GM21619 (cell line): ENCODE data around the gene CLIP4.

ENCODE experiments used
- ATAC-seq: cut with Tn5 transposase; IDR thresholded peaks from one replicate; pipeline ENCODE4 v1.9.1; 2021; ENCODE audit not compliant: unreplicated experiment

CLIP4 gene

GRCh38 chr2:29218071-29218470 lies 102.9 kb downstream of the CLIP4 start:
- ATAC-seq, result no peak

DNA sequence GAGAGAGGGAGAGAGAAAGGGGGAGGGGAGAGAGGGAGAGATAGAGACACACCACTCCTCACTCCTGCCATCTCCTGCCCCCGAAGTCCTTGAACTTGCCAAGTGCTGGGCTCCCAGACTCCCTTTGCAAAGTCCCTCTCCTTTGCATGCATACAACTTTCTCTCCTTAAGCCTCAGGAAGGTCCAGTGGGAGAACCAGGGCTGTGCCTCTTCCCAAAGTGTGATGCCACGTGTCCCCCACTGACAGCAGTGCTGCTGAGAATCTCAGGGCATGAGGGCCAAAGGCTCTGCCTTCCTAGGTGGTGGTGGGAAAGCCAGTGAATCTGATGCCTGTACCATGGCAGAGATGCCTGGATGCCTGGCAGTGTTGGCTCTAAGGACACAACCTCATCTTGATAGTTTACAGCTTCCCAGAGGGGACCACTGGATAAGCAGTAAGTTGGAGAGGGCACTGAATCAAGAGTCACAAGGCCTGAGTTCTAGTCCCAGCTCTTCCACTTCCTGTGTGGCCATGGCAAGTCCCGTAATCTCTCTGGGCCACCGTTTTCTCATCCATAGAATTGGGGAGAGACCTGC lies 103.4 kb downstream of the CLIP4 start:
- ATAC-seq, result no peak

GRCh38 chr2:29219374-29219773 lies 104.2 kb downstream of the CLIP4 start:
- ATAC-seq, result no peak

DNA sequence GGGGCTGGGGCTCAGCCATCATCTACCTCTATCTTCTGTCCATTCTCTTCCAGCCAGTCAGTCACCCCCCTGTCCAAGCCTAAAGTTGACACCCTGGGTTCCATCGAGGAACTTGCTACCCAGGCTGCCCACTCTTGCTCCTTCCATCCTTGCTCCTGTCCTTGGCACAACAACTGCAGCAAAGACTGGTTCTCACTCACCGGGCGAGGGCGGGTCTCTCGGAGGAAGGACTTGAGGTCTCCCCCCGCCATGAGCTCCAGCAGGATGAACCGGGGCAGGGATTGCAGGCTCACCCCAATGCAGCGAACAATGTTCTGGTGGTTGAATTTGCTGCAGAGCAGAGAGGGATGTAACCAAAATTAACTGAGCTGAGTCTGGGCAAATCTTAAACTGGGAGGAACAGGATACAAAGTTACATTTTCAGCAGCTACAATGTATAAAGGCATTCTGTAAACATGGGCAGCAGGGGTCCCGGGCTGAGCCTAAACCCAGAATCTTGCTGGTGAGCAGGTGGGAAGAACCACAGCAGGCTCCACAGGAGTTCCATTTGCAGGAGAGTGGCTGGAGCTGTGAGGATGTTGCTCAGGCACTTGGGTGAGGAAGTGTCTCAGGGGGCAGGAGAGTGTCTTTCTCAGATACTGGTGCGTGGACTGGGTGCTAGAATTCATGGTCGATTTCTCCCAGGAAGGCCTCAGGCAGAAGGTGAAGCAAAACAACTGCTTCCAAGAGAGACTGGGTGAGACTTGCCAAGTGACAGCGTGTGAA lies 105.5 kb downstream of the CLIP4 start:
- ATAC-seq, result no peak

- no peak for ATAC-seq
Observed at GRCh38 chr2:29222381-29223179, 107.4 kb downstream of the CLIP4 start.

DNA sequence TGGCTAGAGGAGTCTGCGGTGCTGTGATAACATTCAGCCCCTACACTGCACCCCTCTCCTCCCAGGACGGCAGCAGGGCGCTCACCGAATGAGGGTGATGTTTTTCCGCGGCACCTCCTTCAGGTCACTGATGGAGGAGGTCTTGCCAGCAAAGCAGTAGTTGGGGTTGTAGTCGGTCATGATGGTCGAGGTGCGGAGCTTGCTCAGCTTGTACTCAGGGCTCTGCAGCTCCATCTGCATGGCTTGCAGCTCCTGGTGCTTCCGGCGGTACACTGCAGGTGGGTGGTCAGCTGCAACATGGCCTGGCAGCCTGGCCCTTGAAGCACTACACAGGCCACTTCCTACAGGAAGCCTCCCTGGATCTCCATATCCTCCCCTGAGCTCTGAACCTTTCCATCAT lies 108.0 kb downstream of the CLIP4 start:
- no peak for ATAC-seq

DNA sequence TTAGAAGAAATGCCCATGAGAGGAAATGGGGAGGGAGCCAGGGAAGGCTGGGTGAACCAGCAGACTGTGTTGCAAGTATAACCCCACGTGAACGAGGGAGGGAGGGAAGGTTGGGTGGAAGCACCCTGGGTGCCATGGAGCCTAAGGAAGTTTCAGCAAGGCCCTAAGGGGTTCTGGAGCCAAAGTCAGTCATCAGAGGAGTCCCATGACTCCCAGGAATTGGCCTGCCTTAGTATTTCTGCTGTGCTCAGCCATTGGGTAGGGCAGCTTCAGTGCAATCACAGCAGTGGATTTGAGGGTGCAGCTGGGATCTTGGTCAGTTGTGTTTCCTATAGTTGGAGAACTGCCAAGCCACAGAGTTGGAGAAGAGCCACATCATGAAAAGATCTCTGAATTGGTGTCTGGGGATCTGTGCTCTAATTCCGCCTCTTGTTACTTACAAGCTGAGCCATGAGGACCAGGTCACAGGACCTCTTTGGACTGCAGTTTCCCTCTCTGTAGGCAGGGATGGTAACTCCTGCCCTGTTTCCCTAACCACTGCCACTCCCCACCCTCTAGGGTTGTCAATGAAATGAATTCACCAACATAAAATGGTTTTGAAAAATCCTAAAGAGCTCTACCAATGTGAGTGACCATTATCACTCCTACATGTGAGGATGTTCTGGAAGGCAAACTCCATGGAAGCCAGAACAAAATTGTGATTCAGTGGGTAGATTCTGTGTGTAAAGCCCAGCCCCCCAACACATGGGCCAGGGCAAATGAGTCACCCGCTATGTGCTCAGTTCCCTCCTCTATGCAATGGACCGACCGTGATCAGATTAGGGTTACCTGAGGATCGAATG lies 108.9 kb downstream of the CLIP4 start:
- ATAC-seq, result no peak

DNA sequence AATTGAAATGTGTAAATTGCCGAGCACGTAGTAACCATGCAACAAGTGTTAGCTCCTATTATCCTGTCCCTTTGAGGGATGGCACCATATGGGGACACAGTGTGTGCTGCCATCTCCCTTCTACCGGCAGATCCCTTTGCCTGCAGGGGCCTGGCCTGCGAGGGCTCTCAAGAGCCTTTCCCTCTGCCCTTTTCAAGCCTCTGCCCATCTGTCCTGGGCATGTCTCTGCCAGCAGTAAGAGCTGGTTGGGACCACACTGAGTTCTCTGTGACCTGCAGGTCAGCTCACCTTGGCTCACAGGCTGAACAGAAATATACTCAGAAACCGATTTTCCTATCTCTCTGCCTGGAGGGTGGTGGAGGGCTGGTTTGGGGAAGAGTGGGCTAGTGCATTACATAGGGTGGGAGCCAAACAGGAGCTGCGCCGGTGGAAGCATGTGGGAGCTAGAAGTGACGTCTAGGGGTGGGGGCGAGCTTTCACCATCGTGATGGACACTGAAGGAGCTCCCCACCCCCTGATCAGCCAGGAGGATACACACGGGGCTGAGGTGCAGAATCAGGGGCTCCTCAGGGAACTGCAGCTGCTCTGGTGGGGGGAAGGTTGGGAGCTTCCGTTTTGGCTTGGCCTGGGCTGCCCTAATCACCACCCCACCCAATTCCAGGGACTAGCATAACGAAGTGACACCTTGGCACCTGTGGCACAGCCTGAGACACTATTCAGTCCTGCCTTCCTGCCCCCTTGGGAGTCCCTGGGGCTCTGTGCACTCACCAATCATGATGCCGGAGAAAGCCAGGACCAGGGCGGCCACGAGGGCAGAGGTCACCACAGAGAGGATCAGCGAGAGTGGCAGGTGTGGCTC lies 109.7 kb downstream of the CLIP4 start:
- ATAC-seq, result no peak

GRCh38 chr2:29225814-29226213 lies 110.6 kb downstream of the CLIP4 start:
- no peak for ATAC-seq

- ATAC-seq, result no peak
Observed at GRCh38 chr2:29226375-29226774, 111.2 kb downstream of the CLIP4 start.

DNA sequence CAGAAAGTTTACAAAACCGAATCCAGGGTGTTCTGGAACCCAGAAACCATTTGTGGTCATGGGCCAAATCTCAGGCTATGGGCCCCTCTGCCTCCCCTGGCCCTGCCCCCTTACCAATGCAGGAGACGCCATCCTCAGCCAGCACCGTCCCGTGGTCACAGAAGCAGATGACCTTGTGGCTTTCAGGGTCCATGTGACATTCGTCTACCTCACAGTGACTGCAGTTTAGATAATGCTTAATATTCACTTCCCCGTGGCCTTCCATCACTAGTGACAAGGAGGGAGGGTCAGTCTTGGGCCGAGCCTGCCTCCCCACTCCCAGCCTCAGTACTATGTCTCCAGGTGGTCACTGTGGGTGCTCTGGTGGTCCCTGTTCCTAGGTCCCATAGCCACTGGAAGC lies 111.6 kb downstream of the CLIP4 start:
- no peak for ATAC-seq

- ATAC-seq, result no peak
Observed at GRCh38 chr2:29227935-29228675, 112.9 kb downstream of the CLIP4 start.

DNA sequence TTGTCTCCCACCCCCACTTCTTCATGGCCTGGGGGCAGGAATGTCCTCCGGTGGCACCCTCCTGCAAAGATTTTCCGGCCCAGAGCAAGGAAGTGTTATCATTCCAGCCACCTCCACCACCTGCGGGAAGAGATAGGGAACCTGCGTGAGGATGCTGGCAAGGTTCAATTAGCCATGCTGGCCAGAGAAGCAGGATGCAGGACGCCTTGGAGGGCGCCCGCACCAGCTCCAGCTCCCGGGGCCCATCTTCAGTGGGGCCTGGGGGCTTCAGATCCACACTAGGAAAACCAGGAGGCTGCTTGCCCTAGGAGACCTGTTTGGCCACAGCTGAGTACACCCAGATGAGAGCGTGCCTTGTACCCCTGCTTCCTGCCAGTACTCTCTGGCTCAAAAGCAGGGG lies 113.7 kb downstream of the CLIP4 start:
- no peak for ATAC-seq

- no peak for ATAC-seq
Observed at GRCh38 chr2:29229640-29230039, 114.4 kb downstream of the CLIP4 start.

GRCh38 chr2:29232041-29232440 lies 116.8 kb downstream of the CLIP4 start:
- no peak for ATAC-seq

- ATAC-seq, result no peak
Observed at GRCh38 chr2:29233428-29233827, 118.2 kb downstream of the CLIP4 start.

GRCh38 chr2:29235411-29235810 lies 120.2 kb downstream of the CLIP4 start:
- ATAC-seq, result no peak

GRCh38 chr2:29236074-29236473 lies 120.9 kb downstream of the CLIP4 start:
- ATAC-seq, result no peak

- ATAC-seq, result no peak
Observed at GRCh38 chr2:29238497-29238896, 123.3 kb downstream of the CLIP4 start.
